CD14-positive monocyte (primary cell): ENCODE data around the gene RAI14. TPM values are rescaled to one million over a fixed set of nuclear protein-coding genes. Genes with fewer than 3 reads are reported as not detected.

ENCODE experiments used
- DNase-seq, 3 donors: peaks; one replicate each; pipeline ENCODE4 v3.0.0-alpha.2; 2011 to 2022
- H2AFZ ChIP-seq: 2 replicates; pipeline ENCODE4 v1.6.0; 2012; ENCODE audit warnings: mild to moderate bottlenecking, low read depth, low read length, inconsistent platforms; ENCODE audit not compliant: insufficient read depth, poor library complexity, severe bottlenecking
- H3K27ac ChIP-seq, 2 donors: 1 replicate in 1 of 2; 2 replicates in 1 of 2; pipeline ENCODE4 v1.5.1; 2012 to 2013; ENCODE audit warnings: low read length in 2 of 2, control low read depth in 1 of 2, inconsistent platforms in 1 of 2, low read depth in 1 of 2, mild to moderate bottlenecking in 1 of 2
- H3K27me3 ChIP-seq, 2 donors: one replicate each; pipeline versions ENCODE4 v1.6.0 to v1.6.1; 2011 to 2013; ENCODE audit warnings: low read length in 2 of 2; ENCODE audit not compliant: control insufficient read depth in 2 of 2, insufficient read depth in 2 of 2
- H3K36me3 ChIP-seq, 2 donors: replicated peaks in 1 of 2; 1 replicate in 1 of 2; 2 replicates in 1 of 2; pipeline versions ENCODE4 v1.5.1 to v1.6.1; 2012 to 2013; ENCODE audit warnings: low read length in 2 of 2, control low read depth in 1 of 2, inconsistent platforms in 1 of 2, mild to moderate bottlenecking in 1 of 2; ENCODE audit not compliant: insufficient read depth in 2 of 2, control insufficient read depth in 1 of 2
- H3K4me1 ChIP-seq, 2 donors: 1 replicate in 1 of 2; 2 replicates in 1 of 2; pipeline versions ENCODE4 v1.5.1 to v1.6.1; 2012 to 2013; ENCODE audit warnings: low read length in 2 of 2, control low read depth in 1 of 2, inconsistent platforms in 1 of 2, mild to moderate bottlenecking in 1 of 2, moderate library complexity in 1 of 2; ENCODE audit not compliant: insufficient read depth in 2 of 2, control insufficient read depth in 1 of 2
- H3K4me2 ChIP-seq: replicated peaks from 2 replicates; pipeline ENCODE3; 2012; ENCODE audit warnings: low read length, moderate library complexity, mild to moderate bottlenecking; ENCODE audit not compliant: poor library complexity, severe bottlenecking; ENCODE audit errors: extremely low read depth
- H3K4me3 ChIP-seq, 3 experiments: fragments of 200-600 bp in 1 of 3; sonication (generic) in 1 of 3; replicated peaks in 1 of 3; 1 replicate in 2 of 3; 2 replicates in 1 of 3; pipeline ENCODE4 v1.5.1; 2011 to 2013; ENCODE audit warnings: low read length in 3 of 3, mild to moderate bottlenecking in 3 of 3, control low read depth in 2 of 3, low read depth in 2 of 3, inconsistent platforms in 1 of 3, moderate library complexity in 1 of 3
- H3K79me2 ChIP-seq: 2 replicates; pipeline ENCODE4 v1.6.0; 2012; ENCODE audit warnings: mild to moderate bottlenecking, control low read depth, inconsistent platforms, low read length, moderate library complexity; ENCODE audit not compliant: insufficient read depth
- H3K9ac ChIP-seq: 2 replicates; pipeline ENCODE4 v1.6.0; 2017; ENCODE audit warnings: low read length, mild to moderate bottlenecking; ENCODE audit not compliant: insufficient read depth, poor library complexity, severe bottlenecking
- H3K9me3 ChIP-seq, 2 donors: replicated peaks in 1 of 2; 1 replicate in 1 of 2; 2 replicates in 1 of 2; pipeline versions ENCODE4 v1.5.1 to v1.6.1; 2012 to 2013; ENCODE audit warnings: low read length in 2 of 2, control low read depth in 1 of 2; ENCODE audit not compliant: control insufficient read depth in 1 of 2, insufficient read depth in 1 of 2
- H4K20me1 ChIP-seq: 2 replicates; pipeline ENCODE4 v1.6.0; 2012; ENCODE audit warnings: mild to moderate bottlenecking, low read length, control low read depth, moderate library complexity; ENCODE audit not compliant: insufficient read depth
- H3K27ac Mint-ChIP-seq, 7 donors: one replicate each; pipeline ENCODE4 v1.8.0; 2020; ENCODE audit warnings: mild to moderate bottlenecking in 7 of 7, mixed read lengths in 7 of 7, moderate library complexity in 6 of 7, inconsistent platforms in 2 of 7
- H3K27me3 Mint-ChIP-seq, 3 donors: one replicate each; pipeline ENCODE4 v1.8.0; 2021 to 2022; ENCODE audit warnings: low read depth in 3 of 3, mild to moderate bottlenecking in 3 of 3, mixed read lengths in 3 of 3, moderate library complexity in 3 of 3, inconsistent platforms in 1 of 3
- H3K36me3 Mint-ChIP-seq, 2 donors: one replicate each; pipeline ENCODE4 v1.8.0; 2020; ENCODE audit warnings: mixed read lengths in 2 of 2, inconsistent platforms in 1 of 2, mild to moderate bottlenecking in 1 of 2
- H3K4me1 Mint-ChIP-seq: one replicate; pipeline ENCODE4 v1.8.0; 2020; ENCODE audit warnings: mild to moderate bottlenecking, mixed read lengths
- H3K4me3 Mint-ChIP-seq, 2 donors: one replicate each; pipeline ENCODE4 v1.8.0; 2020; ENCODE audit warnings: mild to moderate bottlenecking in 2 of 2, mixed read lengths in 2 of 2, moderate library complexity in 1 of 2
- H3K9me3 Mint-ChIP-seq, 7 donors: one replicate each; pipeline ENCODE4 v1.8.0; 2020 to 2022; ENCODE audit warnings: mixed read lengths in 7 of 7, mild to moderate bottlenecking in 6 of 7, moderate library complexity in 6 of 7, inconsistent platforms in 2 of 7
- CTCF ChIP-seq: fragments of 200-600 bp; IDR thresholded peaks from one replicate; pipeline ENCODE4 v1.8.0; 2022; ENCODE audit warnings: antibody characterized with exemption, mild to moderate bottlenecking
- whole genome bisulfite sequencing: methylation state at CpG from one replicate; pipeline ENCODE4 v1.1.5; 2013; ENCODE audit warnings: missing lambda C conversion rate; ENCODE audit not compliant: insufficient coverage; 5-methylcytosine and 5-hydroxymethylcytosine counted together
- intact Hi-C, 2 donors: fragments of 100-400 bp; cut with micrococcal nuclease; formaldehyde crosslinking; loops; one replicate each; pipeline versions ENCODE4 v1.15.0 to v1.15.1; 2023
- polyA plus RNA-seq, 3 donors: library from polyadenylated mRNA; depleted of rRNA in 1 of 3; unstranded in 2 of 3; stranded (reverse) in 1 of 3; fragments of 300-500 nt in 2 of 3; fragments of >200 nt in 1 of 3; fragmentation: Illumina TruSeq in 2 of 3; gene quantifications; 1 replicate in 2 of 3; 2 replicates in 1 of 3; pipeline ENCODE4 v1.2.3, GENCODE V29; 2012 to 2021

RAI14 gene
- polyA plus RNA-seq, 3 donors = 0.08 TPM; not detected in 2

- Histone ChIP-seq H3K36me3 (no peaks in the 10 kb centered on the region), H3K4me2 (no peak overlapping the region), H3K79me2 (no peaks in the 10 kb centered on the region), H3K9me3 (no peaks in the 10 kb centered on the region), H3K27ac (no peak overlapping the region), H3K4me3 (no peak overlapping the region), H2AFZ (no peak overlapping the region), H3K27me3 (no peaks in the 10 kb centered on the region), H3K4me1 (no peaks in the 10 kb centered on the region), H4K20me1 (no peaks in the 10 kb centered on the region), H3K9ac (no peak overlapping the region)
- Mint-ChIP-seq H3K27ac (no peak overlapping the region), H3K4me1 (no peaks in the 10 kb centered on the region), H3K4me3 (no peak overlapping the region), H3K27me3 (no peaks in the 10 kb centered on the region), H3K9me3 (peaks cover 0 to 1% (median 0%) of the 10 kb centered on the region in 7 donors), H3K36me3 (no peaks in the 10 kb centered on the region)
- no peak for TF ChIP-seq CTCF
- DNase-seq = no peak
- WGBS = no CpG with 5 or more reads among the region's 3 CpGs
- intact Hi-C loops = no loop called here
Observed at GRCh38 chr5:34818717-34819116, 162.6 kb downstream of the RAI14 start.

DNA sequence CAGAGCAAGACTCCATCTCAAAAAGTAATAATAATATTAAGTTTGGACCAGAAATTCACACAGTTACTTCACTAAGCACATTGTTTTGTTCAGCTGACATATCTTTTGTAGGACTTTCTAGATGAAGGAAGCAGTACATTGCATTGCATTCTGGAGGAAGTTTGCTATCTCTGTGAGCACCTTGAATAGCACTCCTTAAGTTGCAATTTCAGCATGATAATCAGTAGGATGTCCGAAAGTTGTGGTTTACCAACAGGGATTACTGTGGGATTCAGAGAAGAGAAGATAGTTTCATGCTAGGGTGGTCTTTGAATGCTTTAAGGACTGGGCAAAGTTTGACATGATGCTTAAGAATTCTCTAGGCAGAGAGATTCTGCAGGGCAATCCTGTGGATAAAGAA, 164.5 kb downstream of the RAI14 start:
- Mint-ChIP-seq H3K9me3 (peaks cover 0 to 5% (median 0%) of the 10 kb centered on the region in 7 donors), H3K4me3 (no peak overlapping the region), H3K27ac (no peak overlapping the region), H3K4me1 (no peaks in the 10 kb centered on the region), H3K36me3 (no peaks in the 10 kb centered on the region), H3K27me3 (peaks cover 0 to 2% (median 0%) of the 10 kb centered on the region in 3 donors)
- Histone ChIP-seq H4K20me1 (no peaks in the 10 kb centered on the region), H3K4me3 (no peak overlapping the region), H3K27me3 (no peaks in the 10 kb centered on the region), H2AFZ (no peak overlapping the region), H3K9me3 (no peaks in the 10 kb centered on the region), H3K79me2 (no peaks in the 10 kb centered on the region), H3K4me2 (no peak overlapping the region), H3K36me3 (no peaks in the 10 kb centered on the region), H3K27ac (no peak overlapping the region), H3K9ac (no peak overlapping the region), H3K4me1 (no peaks in the 10 kb centered on the region)
- intact Hi-C loops = no loop called here
- DNase-seq = no peak
- whole genome bisulfite sequencing = 88% methylated on average over 1 of the region's 1 CpG
- TF ChIP-seq CTCF = no peak
